ENCODE data around the gene PAPPA2. TPM values are rescaled to one million over a fixed set of nuclear protein-coding genes. Genes with fewer than 3 reads are reported as not detected.

PAPPA2 gene
- total RNA-seq, 4 donors from 2014 or later: under 0.01 to 1.5 TPM; not detected in 2

- no peak for DNase-seq
- H3K27me3 ChIP-seq: no peaks in the 10 kb centered on the region
- TF ChIP-seq POLR2A (IDR thresholded peaks at IDR 0.05) (no peak), CTCF (IDR thresholded peaks at IDR 0.05) (no peak)
- H3K4me3 ChIP-seq: no peak overlapping the region
- H3K9me3 ChIP-seq: no peaks in the 10 kb centered on the region
- no peaks in the 10 kb centered on the region for H3K36me3 ChIP-seq
- no peak overlapping the region for H3K27ac ChIP-seq
- no peaks in the 10 kb centered on the region for H3K4me1 ChIP-seq
- intact Hi-C loops (cut with DNase I): no loop called here
- WGBS, 2 donors: 60 to 87% methylated on average over 1 of the region's 1 CpG
Observed at GRCh38 chr1:176766779-176767178, 303.8 kb downstream of the PAPPA2 start.

- intact Hi-C loops (cut with DNase I): no loop called here
- 60 to 65% methylated on average over 7 of the region's 7 CpGs for WGBS, 2 donors
- no peak for TF ChIP-seq CTCF (IDR thresholded peaks at IDR 0.05)
- TF ChIP-seq POLR2A (IDR thresholded peaks at IDR 0.05): no peak
Observed at GRCh38 chr1:176767714-176768136, 304.8 kb downstream of the PAPPA2 start.

GRCh38 chr1:176768532-176768931, 305.6 kb downstream of the PAPPA2 start:
- Histone ChIP-seq H3K4me1 (no peaks in the 10 kb centered on the region), H3K9me3 (no peaks in the 10 kb centered on the region), H3K4me3 (no peak overlapping the region), H3K27ac (no peak overlapping the region), H3K36me3 (no peaks in the 10 kb centered on the region), H3K27me3 (no peaks in the 10 kb centered on the region)
- no peak for DNase-seq
- 72 to 82% methylated on average over 4 of the region's 4 CpGs for WGBS, 2 donors
- TF ChIP-seq POLR2A (IDR thresholded peaks at IDR 0.05) (no peak), CTCF (IDR thresholded peaks at IDR 0.05) (no peak)
- intact Hi-C loops (cut with DNase I): no loop called here

More at GRCh38 chr1:176767714-176768136, 304.8 kb downstream of the PAPPA2 start:
- Histone ChIP-seq H3K4me1 (no peaks in the 10 kb centered on the region), H3K36me3 (no peaks in the 10 kb centered on the region), H3K9me3 (no peaks in the 10 kb centered on the region), H3K27me3 (no peaks in the 10 kb centered on the region), H3K4me3 (no peak overlapping the region), H3K27ac (no peak overlapping the region)
- DNase-seq: no peak

GRCh38 chr1:176770066-176770465, 307.1 kb downstream of the PAPPA2 start:
- WGBS, 2 donors: 73 to 75% methylated on average over 2 of the region's 2 CpGs
- H3K4me1 ChIP-seq: no peaks in the 10 kb centered on the region
- H3K27me3 ChIP-seq: no peaks in the 10 kb centered on the region
- no peak overlapping the region for H3K4me3 ChIP-seq
- no peaks in the 10 kb centered on the region for H3K36me3 ChIP-seq
- DNase-seq: no peak
- H3K9me3 ChIP-seq: no peaks in the 10 kb centered on the region
- TF ChIP-seq POLR2A (IDR thresholded peaks at IDR 0.05) (no peak), CTCF (IDR thresholded peaks at IDR 0.05) (no peak)
- no peak overlapping the region for H3K27ac ChIP-seq
- intact Hi-C loops (cut with DNase I): no loop called here

GRCh38 chr1:176773038-176773437, 310.1 kb downstream of the PAPPA2 start:
- no peaks in the 10 kb centered on the region for H3K9me3 ChIP-seq
- intact Hi-C loops (cut with DNase I): no loop called here
- no peak overlapping the region for H3K27ac ChIP-seq
- no peaks in the 10 kb centered on the region for H3K36me3 ChIP-seq
- no peaks in the 10 kb centered on the region for H3K4me1 ChIP-seq
- no peaks in the 10 kb centered on the region for H3K27me3 ChIP-seq
- TF ChIP-seq CTCF (IDR thresholded peaks at IDR 0.05) (no peak), POLR2A (IDR thresholded peaks at IDR 0.05) (no peak)
- no peak for DNase-seq
- 7 to 15% methylated on average over 4 of the region's 4 CpGs for WGBS, 2 donors
- no peak overlapping the region for H3K4me3 ChIP-seq
